GM18498 (cell line): ENCODE measurements around the gene AVPI1.
"Not testable (repeated sequence)": the region's sequence is repeated elsewhere in the genome, so short reads cannot be mapped to it uniquely, and the experiment has no call there.

Experiments
- ATAC-seq: cut with Tn5 transposase; IDR thresholded peaks from one replicate; pipeline ENCODE4 v1.9.1; 2021; ENCODE audit warnings: mild to moderate bottlenecking, moderate library complexity; ENCODE audit not compliant: unreplicated experiment

AVPI1 gene

DNA sequence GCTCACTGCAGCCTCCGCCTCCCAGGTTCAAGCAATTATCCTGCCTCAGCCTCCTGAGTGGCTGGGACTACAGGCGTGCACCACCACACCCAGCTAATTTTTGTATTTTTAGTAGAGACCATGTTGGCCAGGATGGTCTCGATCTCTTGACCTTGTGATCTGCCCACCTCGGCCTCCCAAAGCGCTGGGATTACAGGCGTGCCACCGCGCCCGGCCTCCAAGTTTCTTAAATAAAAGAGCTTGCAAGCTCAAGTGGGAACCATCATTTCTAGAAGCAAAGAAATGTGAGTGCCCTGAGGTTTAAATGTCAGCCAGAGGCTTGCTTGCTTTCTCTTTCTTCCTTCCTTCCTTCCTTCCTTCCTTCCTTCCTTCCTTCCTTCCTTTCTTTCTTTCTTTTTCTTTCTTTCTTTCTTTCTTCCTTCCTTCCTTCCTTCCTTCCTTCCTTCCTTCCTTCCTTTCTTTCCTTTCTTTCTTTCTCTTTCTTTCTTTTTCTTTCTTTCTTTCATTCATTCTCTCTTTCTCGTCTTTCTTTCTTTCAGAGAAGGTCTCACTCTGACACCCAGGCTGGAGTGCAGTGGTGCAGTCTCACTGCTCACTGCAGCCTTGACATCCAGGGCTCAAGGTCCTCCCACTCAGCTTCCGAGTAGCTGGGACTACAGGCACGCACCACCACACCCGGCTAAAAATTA lies 44.4 kb downstream of the AVPI1 start:
- ATAC-seq: not testable (repeated sequence)

GRCh38 chr10:97640868-97641811 lies 45.9 kb downstream of the AVPI1 start:
- peak; percentile 22 for ATAC-seq

DNA sequence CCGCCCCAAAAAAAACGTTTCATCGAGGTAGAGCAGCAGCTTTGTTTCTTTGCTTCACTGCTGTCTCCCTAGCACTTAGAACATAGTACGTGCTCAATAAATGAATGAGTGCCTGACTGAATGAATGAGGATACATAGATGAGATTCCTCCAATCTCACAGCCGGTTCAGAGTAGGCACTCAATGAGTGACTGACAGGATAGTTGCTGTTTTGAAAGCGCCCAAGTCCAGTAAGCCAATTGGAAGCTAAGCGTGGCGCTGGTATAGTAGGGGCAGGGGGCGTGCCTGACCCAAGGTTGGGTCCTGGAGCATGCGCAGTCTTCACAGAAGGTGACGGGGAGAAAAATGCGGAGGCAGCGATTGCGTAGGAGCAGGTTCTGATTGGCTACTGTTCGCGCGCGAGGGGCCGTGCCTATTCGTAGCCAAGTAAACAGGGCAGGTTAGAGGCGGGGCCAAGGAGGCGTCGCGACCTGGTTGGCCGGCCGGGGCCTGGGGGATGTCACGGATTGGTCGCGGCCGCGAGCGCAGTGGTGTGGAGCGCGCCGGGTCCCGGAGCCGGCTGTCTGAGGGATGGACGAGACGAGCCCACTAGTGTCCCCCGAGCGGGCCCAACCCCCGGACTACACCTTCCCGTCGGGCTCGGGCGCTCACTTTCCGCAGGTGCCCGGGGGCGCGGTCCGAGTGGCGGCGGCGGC lies 46.7 kb downstream of the AVPI1 start, which contains the start of gene PI4K2A:
Gene PI4K2A, plus strand, starts transcription at position 498 of the 694 bp plus-strand sequence. Its CDS starts 72 bp downstream, at position 570.
- peak; percentile 99 for ATAC-seq

- ATAC-seq: not testable (repeated sequence)
Measured at GRCh38 chr10:97639090-97639489, 48.0 kb downstream of the AVPI1 start.

GRCh38 chr10:97635577-97635976 lies 51.5 kb downstream of the AVPI1 start:
- ATAC-seq: no peak

DNA sequence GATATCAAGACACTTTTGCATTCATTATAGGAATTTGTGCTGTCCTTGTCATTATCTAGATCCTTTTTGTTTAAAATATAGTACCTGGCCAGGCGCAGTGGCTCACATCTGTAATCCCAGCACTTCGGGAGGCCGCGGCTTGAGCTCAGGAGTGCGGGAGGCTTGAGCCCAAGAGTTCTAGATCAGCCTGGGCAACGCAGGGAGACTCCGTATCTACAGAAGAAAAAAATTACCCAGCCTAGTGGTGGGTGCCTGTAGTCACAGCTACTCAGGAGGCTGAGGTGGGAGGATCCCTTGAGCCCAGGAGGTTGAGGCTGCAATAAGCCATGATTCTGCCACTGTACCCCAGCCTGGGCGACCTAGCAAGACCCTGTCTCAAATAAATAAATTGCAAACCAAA lies 53.1 kb downstream of the AVPI1 start:
- ATAC-seq: no peak

DNA sequence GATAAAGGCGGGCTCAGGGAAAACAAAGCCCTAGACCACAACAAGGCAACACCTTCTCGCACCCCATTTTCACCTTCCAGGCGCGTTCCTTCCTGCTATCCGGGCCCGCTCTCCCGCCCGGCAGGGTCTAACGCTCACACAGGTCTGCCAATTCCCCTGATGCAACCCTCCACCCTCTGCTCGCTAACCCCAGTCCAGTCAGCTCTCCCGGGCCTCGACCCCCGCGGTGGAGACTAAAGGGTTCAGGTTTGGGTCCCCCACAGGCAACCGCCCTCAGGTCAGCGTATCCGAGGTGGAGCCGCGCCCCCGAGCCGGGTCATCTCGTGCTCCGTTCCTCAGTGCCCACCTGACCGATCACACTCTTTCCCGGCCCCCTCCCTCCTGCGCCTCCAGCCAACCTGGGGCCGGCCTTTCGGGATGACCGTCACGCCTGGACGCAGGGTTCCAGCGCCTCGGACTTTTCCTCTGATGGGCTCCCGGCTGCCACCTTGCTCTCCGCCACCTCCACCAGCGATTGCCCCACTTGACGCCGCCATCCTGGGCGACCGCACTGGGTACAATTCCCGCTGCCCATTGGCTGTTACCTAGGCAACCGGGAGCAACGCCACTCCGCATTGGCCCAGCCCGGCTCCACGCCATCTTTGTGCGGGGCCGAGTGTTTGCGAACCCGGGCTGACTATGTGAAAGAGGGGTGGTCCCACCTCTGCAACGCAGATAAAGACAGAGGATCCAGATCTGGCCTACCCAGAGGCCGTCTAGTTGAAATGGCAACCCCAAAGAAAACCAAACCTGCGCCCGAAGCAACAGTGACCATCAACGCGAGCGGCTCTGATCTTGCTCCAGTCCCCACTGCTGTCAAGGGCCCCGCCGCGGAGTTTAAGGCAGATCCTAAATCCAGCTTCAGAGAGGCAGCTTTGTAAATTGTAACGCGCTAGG lies 53.8 kb downstream of the AVPI1 start, which contains the start of gene MORN4:
Gene MORN4, minus strand, starts transcription at position 552 of the 936 bp plus-strand sequence. CDS start 13,847 bp downstream, outside the sequence.
- peak; percentile 100 for ATAC-seq

DNA sequence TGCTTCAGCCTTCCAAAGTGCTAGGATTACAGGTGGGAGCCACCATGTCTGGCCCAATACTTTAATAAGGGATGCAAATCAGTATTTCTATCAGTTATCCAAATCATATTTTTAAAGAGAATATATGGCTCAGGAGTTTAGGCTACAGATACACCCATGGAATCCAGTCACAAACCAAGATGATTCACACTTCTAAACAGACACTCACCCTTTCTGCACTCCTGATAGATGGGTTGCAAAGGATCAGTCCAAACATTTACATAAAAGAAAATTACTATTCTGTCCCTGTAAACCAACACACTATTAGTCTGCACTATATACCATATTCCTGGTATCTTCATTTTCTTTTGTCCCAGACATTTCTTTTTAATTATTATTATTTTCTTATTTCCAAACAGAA lies 55.9 kb downstream of the AVPI1 start:
- no peak for ATAC-seq

DNA sequence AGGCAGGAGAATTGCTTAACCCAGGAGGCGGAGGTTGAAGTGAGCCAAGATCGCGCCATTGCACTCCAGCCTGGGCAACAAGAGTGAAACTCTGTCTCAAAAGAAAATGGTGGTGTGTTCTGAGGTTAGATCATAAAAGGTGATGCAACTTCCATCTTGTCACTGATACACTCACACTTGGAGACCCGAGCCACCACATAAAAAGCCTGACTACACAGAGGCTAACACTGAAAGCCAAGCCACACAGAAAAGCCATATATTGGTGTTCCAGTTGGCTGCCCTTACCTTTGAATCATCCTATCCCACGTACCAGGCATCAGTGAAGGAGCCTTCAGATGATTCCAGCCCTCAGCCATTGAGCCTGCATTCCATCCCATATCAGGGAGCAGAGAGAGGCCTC lies 57.8 kb downstream of the AVPI1 start:
- no peak for ATAC-seq

- no peak for ATAC-seq
Measured at GRCh38 chr10:97628228-97628627, 58.8 kb downstream of the AVPI1 start.

- ATAC-seq: no peak
Measured at GRCh38 chr10:97627731-97628130, 59.3 kb downstream of the AVPI1 start.
